Measurements from ENCODE around the gene IFFO2.

Gene IFFO2

GRCh38 chr1:18948048-18948912 lies 8.2 kb downstream of the IFFO2 start:
- H3K9me3 Mint-ChIP-seq = no peaks in the 10 kb centered on the region
- peaks cover 96% of the 10 kb centered on the region for H3K4me1 Mint-ChIP-seq
- no peaks in the 10 kb centered on the region for H3K36me3 Mint-ChIP-seq
- H3K27ac Mint-ChIP-seq = peak overlapping the region; percentile 87
- no peaks in the 10 kb centered on the region for H3K27me3 Mint-ChIP-seq
- H3K4me3 Mint-ChIP-seq = peak overlapping the region; percentile 80

- peak overlapping the region; percentile 80 for H3K4me3 Mint-ChIP-seq
- H3K36me3 Mint-ChIP-seq = no peaks in the 10 kb centered on the region
- H3K9me3 Mint-ChIP-seq = no peaks in the 10 kb centered on the region
- H3K27me3 Mint-ChIP-seq = no peaks in the 10 kb centered on the region
- H3K4me1 Mint-ChIP-seq = peaks cover 89% of the 10 kb centered on the region
- H3K27ac Mint-ChIP-seq = peak overlapping the region; percentile 87
Measured at GRCh38 chr1:18947570-18947969, 8.9 kb downstream of the IFFO2 start.

DNA sequence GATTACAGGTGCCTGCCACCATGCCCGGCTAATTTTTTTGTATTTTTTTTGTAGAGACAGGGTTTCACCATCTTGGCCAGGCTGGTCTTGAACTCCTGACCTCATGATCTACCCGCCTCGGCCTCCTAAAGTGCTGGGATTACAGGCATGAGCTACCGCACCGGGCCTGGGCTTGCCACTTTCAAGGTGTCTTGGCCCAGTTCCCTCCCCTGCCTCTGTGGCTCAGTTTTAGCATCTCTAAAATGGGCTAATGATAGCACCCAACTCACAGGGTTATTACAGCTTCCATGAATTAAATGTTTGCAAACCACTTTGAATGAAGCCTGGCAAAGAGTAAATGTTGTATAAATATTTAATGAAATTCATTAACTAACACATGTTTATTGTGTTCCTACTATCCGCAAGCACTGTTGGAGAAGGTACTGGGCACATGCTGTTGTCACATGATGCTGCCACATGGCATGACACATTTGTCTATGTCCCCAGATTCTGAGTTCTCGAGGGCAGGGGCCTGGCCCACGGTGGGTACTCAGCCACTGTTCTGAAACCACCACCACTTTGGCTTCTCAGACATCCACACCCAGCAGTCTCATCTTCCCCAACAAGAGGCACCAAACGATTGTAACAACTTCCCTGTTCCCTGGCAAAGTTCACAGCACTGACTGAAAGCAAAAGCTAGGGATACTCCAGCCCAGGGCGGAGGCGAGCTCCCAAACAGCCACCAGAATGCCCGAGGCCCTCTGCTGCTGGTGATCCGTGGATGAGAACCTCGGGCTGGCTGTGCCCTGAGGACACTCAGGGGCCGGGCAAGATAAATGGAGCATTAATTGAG lies 9.7 kb downstream of the IFFO2 start:
- Mint-ChIP-seq H3K27ac (peak overlapping the region; percentile 43), H3K4me1 (peaks cover 89% of the 10 kb centered on the region), H3K9me3 (no peaks in the 10 kb centered on the region), H3K27me3 (no peaks in the 10 kb centered on the region), H3K4me3 (peak overlapping the region; percentile 54), H3K36me3 (no peaks in the 10 kb centered on the region)

DNA sequence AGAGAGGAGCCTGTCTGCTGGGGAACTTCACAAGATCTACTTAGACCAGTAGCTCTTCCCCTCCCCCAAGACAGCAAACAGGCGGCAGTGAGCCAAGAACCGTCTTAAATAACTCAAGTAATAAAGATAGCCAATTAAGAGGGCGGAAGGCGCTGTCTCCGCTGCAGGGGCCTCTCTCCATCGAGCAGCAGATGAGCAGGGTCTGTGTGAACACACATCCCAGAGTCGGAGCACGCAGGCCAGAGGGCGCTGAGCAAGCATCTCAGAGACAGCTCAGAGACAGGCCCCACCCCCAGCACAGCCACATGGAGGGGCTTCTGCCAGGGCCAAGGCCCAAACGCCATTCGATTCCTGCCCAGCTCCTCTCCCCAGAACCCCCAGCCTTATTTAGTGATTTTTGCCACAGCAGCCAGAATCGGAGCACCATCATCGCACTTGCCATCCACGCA lies 11.1 kb downstream of the IFFO2 start:
- peak overlapping the region; percentile 68 for H3K27ac Mint-ChIP-seq
- H3K4me3 Mint-ChIP-seq = peak overlapping the region; percentile 55
- H3K4me1 Mint-ChIP-seq = peaks cover 89% of the 10 kb centered on the region
- H3K36me3 Mint-ChIP-seq = no peaks in the 10 kb centered on the region
- no peaks in the 10 kb centered on the region for H3K9me3 Mint-ChIP-seq
- H3K27me3 Mint-ChIP-seq = no peaks in the 10 kb centered on the region

DNA sequence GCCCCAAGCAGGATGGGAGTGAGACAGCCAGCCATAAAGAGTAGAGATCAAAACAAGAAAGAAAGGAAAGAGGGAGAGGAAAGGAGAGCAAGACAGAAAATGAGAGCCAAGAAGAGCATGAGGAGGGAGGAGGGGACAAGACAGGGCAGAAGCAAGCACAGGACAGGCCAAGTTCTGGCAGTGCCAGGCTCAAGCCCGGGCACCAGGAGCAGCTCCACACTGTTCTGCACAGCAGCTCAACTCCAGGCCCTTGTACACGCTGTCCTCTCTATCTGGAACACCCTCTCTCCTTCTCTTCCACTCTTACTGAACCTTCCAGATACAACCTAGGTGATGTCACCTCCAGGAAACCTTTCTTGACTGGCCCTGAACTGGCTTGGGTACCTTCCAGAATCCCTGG lies 11.7 kb downstream of the IFFO2 start:
- peak overlapping the region; percentile 55 for H3K4me3 Mint-ChIP-seq
- H3K4me1 Mint-ChIP-seq = peaks cover 89% of the 10 kb centered on the region
- no peaks in the 10 kb centered on the region for H3K36me3 Mint-ChIP-seq
- H3K27me3 Mint-ChIP-seq = no peaks in the 10 kb centered on the region
- H3K27ac Mint-ChIP-seq = peak overlapping the region; percentile 71
- no peaks in the 10 kb centered on the region for H3K9me3 Mint-ChIP-seq

GRCh38 chr1:18943914-18944572 lies 12.4 kb downstream of the IFFO2 start:
- Mint-ChIP-seq H3K27me3 (no peaks in the 10 kb centered on the region), H3K4me3 (no peak overlapping the region), H3K27ac (no peak overlapping the region), H3K36me3 (no peaks in the 10 kb centered on the region), H3K4me1 (peaks cover 89% of the 10 kb centered on the region), H3K9me3 (no peaks in the 10 kb centered on the region)

DNA sequence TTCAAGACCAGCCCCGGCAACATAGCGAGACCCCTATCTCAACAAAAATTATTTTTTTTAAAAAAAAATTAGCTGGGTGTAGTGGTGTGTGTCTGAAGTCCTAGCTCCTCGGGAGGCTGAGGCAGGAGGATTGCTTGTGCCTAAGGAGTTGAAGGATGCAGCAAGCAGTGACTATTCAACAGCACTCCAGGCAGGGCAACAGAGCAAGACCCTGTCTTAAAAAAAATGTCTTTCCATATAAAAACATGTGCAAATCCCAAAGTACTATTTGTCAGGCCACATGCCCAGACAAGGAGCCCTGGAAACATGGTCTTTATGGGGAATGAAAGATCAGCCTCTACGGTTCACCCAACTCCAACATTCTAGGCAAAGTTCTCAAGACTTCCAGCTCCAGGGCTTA lies 13.3 kb downstream of the IFFO2 start:
- Mint-ChIP-seq H3K36me3 (no peaks in the 10 kb centered on the region), H3K9me3 (no peaks in the 10 kb centered on the region), H3K4me3 (no peak overlapping the region), H3K27ac (no peak overlapping the region), H3K27me3 (no peaks in the 10 kb centered on the region), H3K4me1 (peaks cover 83% of the 10 kb centered on the region)

DNA sequence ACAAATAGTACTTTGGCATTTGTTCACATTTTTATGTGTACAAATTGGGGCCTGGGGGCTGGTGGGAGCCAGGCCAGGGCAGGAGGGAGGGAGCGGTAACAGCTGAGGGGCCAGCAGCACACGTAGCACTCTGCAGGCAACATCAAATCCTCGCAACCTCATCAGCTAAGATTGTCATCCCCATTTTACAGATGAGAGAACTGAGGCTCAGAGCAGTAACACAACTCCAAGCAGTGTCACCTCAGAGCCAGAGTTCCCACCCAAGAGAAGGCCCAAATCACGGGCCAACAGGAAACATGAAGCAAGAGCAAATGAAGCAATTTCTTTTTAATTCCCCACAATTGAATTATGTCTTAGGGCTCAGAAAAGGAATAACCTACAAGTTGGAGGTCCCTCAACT lies 14.1 kb downstream of the IFFO2 start:
- no peaks in the 10 kb centered on the region for H3K27me3 Mint-ChIP-seq
- no peaks in the 10 kb centered on the region for H3K9me3 Mint-ChIP-seq
- H3K4me3 Mint-ChIP-seq = no peak overlapping the region
- peaks cover 82% of the 10 kb centered on the region for H3K4me1 Mint-ChIP-seq
- H3K36me3 Mint-ChIP-seq = no peaks in the 10 kb centered on the region
- H3K27ac Mint-ChIP-seq = no peak overlapping the region

DNA sequence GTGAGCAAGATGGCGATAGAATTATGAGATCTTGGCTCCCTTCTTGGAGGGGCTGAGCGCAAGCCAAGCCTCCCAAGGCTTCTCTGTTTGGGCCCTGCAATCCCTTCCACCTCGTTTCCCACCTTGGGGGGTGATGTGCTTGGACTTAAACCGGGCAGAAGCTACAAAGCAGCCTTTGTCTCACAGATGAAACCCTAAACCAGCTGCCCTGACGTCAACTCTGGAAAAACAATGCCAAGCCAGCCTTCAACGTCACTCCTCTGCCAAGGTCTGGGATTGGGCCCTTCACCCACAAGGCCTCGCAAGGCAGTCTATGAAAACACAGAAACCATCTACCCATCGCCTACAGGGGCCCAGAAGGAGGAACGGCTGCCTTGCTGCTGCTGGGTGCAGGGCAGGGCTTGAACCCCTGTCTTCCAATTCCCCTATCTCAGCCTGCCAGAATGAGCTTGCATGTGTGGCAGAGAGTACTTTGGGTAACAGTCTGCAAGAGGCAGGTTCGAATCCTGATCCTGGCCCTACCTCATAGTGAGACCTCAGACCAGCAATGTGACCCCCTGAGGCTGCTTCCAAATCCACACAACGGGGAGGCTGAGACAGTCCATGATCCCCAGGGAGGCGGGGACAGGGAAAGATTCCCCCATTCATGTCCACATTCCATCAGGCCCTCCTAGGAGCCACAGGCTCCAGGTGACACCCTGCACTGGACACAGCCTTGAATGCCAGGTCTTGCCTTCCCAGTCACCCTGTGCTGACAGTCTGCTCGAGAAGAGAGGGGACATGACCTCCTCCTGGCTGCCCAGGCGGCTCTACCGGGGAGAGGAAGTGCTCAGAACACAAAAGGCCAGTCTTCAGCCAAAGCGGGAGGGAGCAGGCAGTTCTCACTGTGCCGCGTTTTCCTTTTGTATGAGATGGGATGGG lies 15.0 kb downstream of the IFFO2 start:
- Mint-ChIP-seq H3K4me1 (peaks cover 82% of the 10 kb centered on the region), H3K9me3 (no peaks in the 10 kb centered on the region), H3K27ac (peak overlapping the region; percentile 46), H3K36me3 (no peaks in the 10 kb centered on the region), H3K4me3 (no peak overlapping the region), H3K27me3 (no peaks in the 10 kb centered on the region)

- H3K27ac Mint-ChIP-seq = peak overlapping the region; percentile 70
- H3K27me3 Mint-ChIP-seq = no peaks in the 10 kb centered on the region
- no peak overlapping the region for H3K4me3 Mint-ChIP-seq
- H3K9me3 Mint-ChIP-seq = no peaks in the 10 kb centered on the region
- no peaks in the 10 kb centered on the region for H3K36me3 Mint-ChIP-seq
- peaks cover 83% of the 10 kb centered on the region for H3K4me1 Mint-ChIP-seq
Measured at GRCh38 chr1:18940303-18941020, 16.0 kb downstream of the IFFO2 start.

DNA sequence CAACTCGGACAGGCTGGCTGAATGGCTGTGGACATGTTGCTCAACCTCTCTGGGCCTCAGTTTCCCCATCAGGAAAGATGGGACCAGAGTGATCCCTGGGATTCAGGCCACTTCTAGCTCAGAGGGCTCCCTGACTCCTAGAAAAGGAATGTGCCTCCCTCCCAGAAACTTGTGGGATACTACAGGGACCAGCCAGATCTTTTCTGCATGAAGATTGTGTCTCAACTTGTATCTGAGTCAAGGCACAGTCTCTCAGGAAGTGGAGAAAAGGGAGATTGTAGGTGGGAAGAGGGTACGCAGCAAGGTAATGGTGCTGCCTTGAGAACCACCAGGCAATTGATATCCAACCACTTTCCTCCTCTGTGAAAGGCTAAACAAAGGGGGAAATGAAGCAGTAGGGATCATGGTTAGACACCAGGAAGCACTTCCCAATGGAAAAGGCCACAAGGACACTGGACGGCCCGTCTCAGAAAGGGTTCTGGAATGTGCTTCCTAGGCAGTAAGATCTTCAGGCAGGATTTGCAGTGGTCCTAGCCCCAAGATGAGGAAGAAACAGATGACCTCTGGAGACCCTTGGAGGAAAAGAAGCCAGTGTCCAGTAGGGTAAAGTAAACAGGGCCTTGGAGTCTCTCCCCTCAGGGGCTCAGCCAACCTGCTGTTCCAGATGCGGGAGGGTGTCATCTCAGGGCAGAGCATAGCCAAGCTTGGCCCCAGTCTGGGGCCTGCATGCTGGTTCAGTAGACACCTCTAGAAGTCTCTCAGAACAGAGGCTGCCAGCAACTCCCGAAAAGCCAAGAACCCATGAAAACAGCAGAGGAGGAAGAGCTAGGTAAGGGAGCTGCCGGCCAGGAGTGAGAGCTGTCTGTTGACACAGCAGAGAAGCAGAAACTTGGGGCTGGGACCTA lies 16.8 kb downstream of the IFFO2 start:
- Mint-ChIP-seq H3K27ac (peak overlapping the region; percentile 77), H3K4me1 (peaks cover 83% of the 10 kb centered on the region), H3K9me3 (no peaks in the 10 kb centered on the region), H3K4me3 (no peak overlapping the region), H3K27me3 (no peaks in the 10 kb centered on the region), H3K36me3 (no peaks in the 10 kb centered on the region)

DNA sequence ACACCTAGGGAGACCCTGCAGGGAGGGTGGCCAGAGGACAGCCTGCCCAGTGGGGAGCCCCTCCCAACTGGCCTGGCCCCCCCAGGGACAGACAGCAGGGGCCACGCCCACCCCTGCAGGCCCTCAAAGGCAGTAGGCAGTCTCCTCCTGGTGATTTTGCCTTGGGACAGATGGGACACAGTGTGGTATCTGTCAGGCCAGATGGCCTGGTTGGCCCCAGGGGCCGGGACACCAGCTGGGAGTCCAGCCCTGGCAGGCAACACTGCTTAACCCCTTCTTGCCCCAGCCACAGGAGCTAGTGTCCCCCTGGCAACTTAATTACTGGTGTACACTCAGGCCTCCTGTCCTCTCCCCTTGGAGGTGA lies 17.8 kb downstream of the IFFO2 start:
- H3K36me3 Mint-ChIP-seq = no peaks in the 10 kb centered on the region
- no peak overlapping the region for H3K27ac Mint-ChIP-seq
- peaks cover 83% of the 10 kb centered on the region for H3K4me1 Mint-ChIP-seq
- no peaks in the 10 kb centered on the region for H3K27me3 Mint-ChIP-seq
- no peaks in the 10 kb centered on the region for H3K9me3 Mint-ChIP-seq
- H3K4me3 Mint-ChIP-seq = no peak overlapping the region

DNA sequence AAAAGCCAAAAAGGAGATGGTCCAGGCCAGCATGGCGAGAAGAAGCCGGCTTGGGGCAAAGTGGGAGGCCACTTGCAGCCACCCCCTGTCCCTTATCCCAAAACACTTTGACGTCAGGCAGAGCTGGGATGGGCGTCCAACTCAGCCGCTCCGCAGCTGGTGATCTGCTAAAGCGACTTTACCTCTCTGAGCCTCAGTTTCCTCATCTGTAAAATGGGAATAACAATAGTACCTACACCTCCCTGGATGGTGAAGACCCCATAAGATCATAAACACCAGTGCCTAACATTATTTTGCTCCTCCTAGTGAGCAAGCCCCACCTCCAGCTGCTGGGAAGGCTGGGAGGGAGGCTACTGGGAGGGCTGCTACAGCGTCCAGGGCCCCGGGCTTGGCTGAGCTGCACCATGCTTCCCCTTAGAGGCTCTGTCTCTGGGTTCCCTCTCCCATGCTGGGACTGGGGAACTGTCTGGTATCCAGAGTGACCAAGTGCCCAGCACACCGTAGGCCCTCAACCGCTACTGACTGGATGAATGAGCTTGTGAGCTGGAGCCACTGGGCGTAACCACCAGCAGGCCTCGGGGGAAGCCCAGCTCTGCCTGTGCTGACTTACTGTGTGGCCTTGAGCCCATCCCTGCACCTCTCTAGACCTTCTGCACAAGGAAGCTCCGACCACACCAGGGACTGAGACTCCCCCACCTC lies 18.3 kb downstream of the IFFO2 start:
- Mint-ChIP-seq H3K4me1 (peaks cover 80% of the 10 kb centered on the region), H3K36me3 (no peaks in the 10 kb centered on the region), H3K27me3 (no peaks in the 10 kb centered on the region), H3K27ac (no peak overlapping the region), H3K9me3 (no peaks in the 10 kb centered on the region), H3K4me3 (no peak overlapping the region)
